Activated CD4-positive, CD25-positive, alpha-beta regulatory T cell treated with anti-CD3 and anti-CD28 coated beads, Interleukin-2, amount 50 U/mL, for 24 hours (primary cell): ENCODE measurements around the gene SERPINH1.

ENCODE experiments used
- ATAC-seq, 2 donors: fragments of 150-1000 bp; cut with Tn5 transposase; one replicate each; pipeline ENCODE4 v1.10.0; 2021; ENCODE audit warnings: mild to moderate bottlenecking in 1 of 2, moderate library complexity in 1 of 2

Gene SERPINH1

GRCh38 chr11:75602951-75603350 is 40.9 kb downstream of the SERPINH1 start:
- no peak for ATAC-seq

GRCh38 chr11:75603791-75604736 is 42.0 kb downstream of the SERPINH1 start:
- no peak for ATAC-seq

- ATAC-seq, result no peak
These were observed 44.0 kb downstream of the SERPINH1 start for GRCh38 chr11:75606099-75606498.

- ATAC-seq, result no peak
These were observed 49.8 kb downstream of the SERPINH1 start for GRCh38 chr11:75611823-75612222.

GRCh38 chr11:75615751-75616150 is 53.7 kb downstream of the SERPINH1 start:
- no peak for ATAC-seq

GRCh38 chr11:75616281-75616680 is 54.2 kb downstream of the SERPINH1 start:
- ATAC-seq, result no peak
